Neural progenitor cell (in vitro differentiated cells): ENCODE results near the gene TMEM178B. TPM values are rescaled to one million over a fixed set of nuclear protein-coding genes. Genes with fewer than 3 reads are reported as not detected.
A peak's percentile ranks its signal among the peaks of the same experiment; 100 is the strongest.

Source experiments
- DNase-seq: peaks from one replicate; pipeline ENCODE4 v3.0.0-alpha.2; 2016; ENCODE audit warnings: low spot score
- H2AFZ ChIP-seq: fragments of 200-600 bp; sonication (generic); replicated peaks from 2 replicates; pipeline ENCODE4 v1.6.1; 2016; ENCODE audit warnings: antibody characterized with exemption
- H3F3A ChIP-seq: fragments of 200-600 bp; sonication (generic); 2 replicates; pipeline ENCODE4 v1.6.1; 2016; ENCODE audit warnings: antibody characterized with exemption, low read depth
- H3K27ac ChIP-seq: fragments of 200-600 bp; sonication (generic); 2 replicates; pipeline ENCODE4 v1.5.1; 2016; ENCODE audit warnings: mild to moderate bottlenecking
- H3K27me3 ChIP-seq: fragments of 200-600 bp; sonication (generic); 2 replicates; pipeline ENCODE4 v1.6.1; 2016; ENCODE audit warnings: mild to moderate bottlenecking, moderate library complexity
- H3K36me3 ChIP-seq: fragments of 200-600 bp; sonication (generic); 2 replicates; pipeline ENCODE4 v1.5.1; 2016
- H3K4me1 ChIP-seq: fragments of 200-600 bp; sonication (generic); 2 replicates; pipeline ENCODE4 v1.6.1; 2016; ENCODE audit warnings: mixed run types
- H3K4me2 ChIP-seq: fragments of 200-600 bp; sonication (generic); 2 replicates; pipeline ENCODE4 v1.6.1; 2016
- H3K4me3 ChIP-seq: fragments of 200-600 bp; sonication (generic); 2 replicates; pipeline ENCODE4 v1.5.1; 2016
- H3K79me2 ChIP-seq: fragments of 200-600 bp; sonication (generic); 2 replicates; pipeline ENCODE4 v1.6.1; 2016; ENCODE audit warnings: low read depth
- H3K9ac ChIP-seq: fragments of 200-600 bp; sonication (generic); 2 replicates; pipeline ENCODE4 v1.6.1; 2016
- H3K9me3 ChIP-seq: fragments of 200-600 bp; sonication (generic); 2 replicates; pipeline ENCODE4 v1.5.1; 2016; ENCODE audit warnings: low read depth
- H4K20me1 ChIP-seq: fragments of 200-600 bp; sonication (generic); 2 replicates; pipeline ENCODE4 v1.6.1; 2016; ENCODE audit warnings: low read depth
- H3K27ac Mint-ChIP-seq: 3 replicates; pipeline ENCODE4 v1.8.0; 2021; ENCODE audit warnings: mixed read lengths
- H3K27me3 Mint-ChIP-seq: 2 replicates; pipeline ENCODE4 v1.8.0; 2022; ENCODE audit warnings: low read depth, mild to moderate bottlenecking, inconsistent platforms, moderate library complexity, mixed read lengths; ENCODE audit not compliant: insufficient read depth
- H3K36me3 Mint-ChIP-seq: 3 replicates; pipeline ENCODE4 v1.8.0; 2021; ENCODE audit warnings: mixed read lengths
- H3K4me1 Mint-ChIP-seq: 3 replicates; pipeline ENCODE4 v1.8.0; 2021; ENCODE audit warnings: mixed read lengths
- H3K4me3 Mint-ChIP-seq: 3 replicates; pipeline ENCODE4 v1.8.0; 2021; ENCODE audit warnings: mild to moderate bottlenecking, moderate library complexity, mixed read lengths
- H3K9me3 Mint-ChIP-seq: 3 replicates; pipeline ENCODE4 v1.8.0; 2020; ENCODE audit warnings: mixed read lengths
- EZH2 ChIP-seq: fragments of 200-600 bp; sonication (generic); IDR thresholded peaks from 2 replicates; pipeline ENCODE4 v1.6.1; 2017; ENCODE audit warnings: antibody characterized with exemption, mild to moderate bottlenecking, moderate library complexity
- EZH2phosphoT487 ChIP-seq: fragments of 200-600 bp; sonication (generic); IDR thresholded peaks from 2 replicates; pipeline ENCODE4 v1.6.1; 2017; ENCODE audit warnings: antibody characterized with exemption
- total RNA-seq: library from RNA; depleted of rRNA; stranded (reverse); fragments of >200 nt; gene quantifications from 2 replicates; pipeline ENCODE4 v1.2.3, GENCODE V29; 2015; ENCODE audit warnings: low replicate concordance
- TF ChIP-seq, protein P1 (sequence below): fragments of 200-600 bp; sonication (generic); IDR thresholded peaks from 2 replicates; pipeline ENCODE4 v1.5.1; 2017; ENCODE audit warnings: antibody characterized with exemption, mild to moderate bottlenecking

The TMEM178B gene
- total RNA-seq, 1 donor from 2014 or later = 2.9 TPM

DNA sequence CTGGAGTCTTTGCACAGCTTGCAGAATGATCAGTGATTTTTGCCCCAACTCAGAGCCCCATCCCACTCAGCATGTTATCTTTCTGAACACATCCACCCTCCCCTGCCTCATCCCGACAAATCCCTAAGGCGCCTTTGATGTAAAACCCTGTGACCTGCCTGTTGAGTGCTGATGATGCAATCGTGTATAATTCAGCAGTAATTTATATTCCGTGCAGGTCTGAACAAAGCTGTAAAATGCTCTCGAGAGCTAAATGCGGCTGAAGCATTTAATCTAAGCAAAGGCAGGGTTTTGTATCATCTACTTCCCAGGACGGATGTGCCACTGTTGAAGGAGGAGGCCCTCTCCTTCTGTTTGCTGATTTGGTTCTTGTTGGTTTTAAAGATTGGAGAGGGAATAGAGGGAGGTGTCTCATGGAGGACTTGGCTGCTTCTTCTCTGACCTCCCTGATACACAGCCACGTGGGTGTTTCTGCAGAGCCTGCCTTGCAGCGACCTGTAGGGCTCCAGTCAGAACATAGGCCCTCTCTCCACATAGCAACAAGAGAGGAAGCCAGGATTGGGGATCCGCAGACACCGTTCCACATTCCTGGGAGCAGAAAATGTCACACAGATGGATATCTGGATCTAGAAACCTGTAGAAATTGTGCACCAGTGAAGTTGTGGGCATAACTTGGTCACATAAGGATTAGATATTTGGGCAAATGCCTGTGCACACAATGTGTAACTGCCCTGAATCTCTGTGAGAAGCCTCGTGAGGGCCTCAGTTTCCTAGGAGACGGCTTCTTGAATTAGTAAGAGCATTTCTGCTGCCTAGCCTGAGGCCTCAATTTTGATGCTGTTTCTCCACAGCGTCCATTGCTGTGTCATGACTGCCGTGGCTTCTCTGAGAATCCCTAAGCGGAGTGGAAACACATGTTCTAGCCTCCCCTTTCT is 387.2 kb downstream of the TMEM178B start:
- Histone ChIP-seq H3K4me2 (no peak overlapping the region), H3K27me3 (no peaks in the 10 kb centered on the region), H3K4me3 (no peak overlapping the region), H3K36me3 (no peaks in the 10 kb centered on the region), H3K9me3 (no peaks in the 10 kb centered on the region), H3K9ac (no peak overlapping the region), H3F3A (no peaks in the 10 kb centered on the region), H3K79me2 (no peaks in the 10 kb centered on the region), H3K4me1 (peaks cover 10% of the 10 kb centered on the region), H4K20me1 (no peaks in the 10 kb centered on the region), H2AFZ (peak overlapping the region; percentile 18), H3K27ac (no peak overlapping the region)
- no peaks in the 10 kb centered on the region for H3K9me3 Mint-ChIP-seq
- peak overlapping the region; percentile 98 for H3K27ac Mint-ChIP-seq
- peaks cover 37% of the 10 kb centered on the region for H3K4me1 Mint-ChIP-seq
- TF ChIP-seq EZH2phosphoT487 (no peak), EZH2 (no peak)
- TF ChIP-seq, protein P1, sequence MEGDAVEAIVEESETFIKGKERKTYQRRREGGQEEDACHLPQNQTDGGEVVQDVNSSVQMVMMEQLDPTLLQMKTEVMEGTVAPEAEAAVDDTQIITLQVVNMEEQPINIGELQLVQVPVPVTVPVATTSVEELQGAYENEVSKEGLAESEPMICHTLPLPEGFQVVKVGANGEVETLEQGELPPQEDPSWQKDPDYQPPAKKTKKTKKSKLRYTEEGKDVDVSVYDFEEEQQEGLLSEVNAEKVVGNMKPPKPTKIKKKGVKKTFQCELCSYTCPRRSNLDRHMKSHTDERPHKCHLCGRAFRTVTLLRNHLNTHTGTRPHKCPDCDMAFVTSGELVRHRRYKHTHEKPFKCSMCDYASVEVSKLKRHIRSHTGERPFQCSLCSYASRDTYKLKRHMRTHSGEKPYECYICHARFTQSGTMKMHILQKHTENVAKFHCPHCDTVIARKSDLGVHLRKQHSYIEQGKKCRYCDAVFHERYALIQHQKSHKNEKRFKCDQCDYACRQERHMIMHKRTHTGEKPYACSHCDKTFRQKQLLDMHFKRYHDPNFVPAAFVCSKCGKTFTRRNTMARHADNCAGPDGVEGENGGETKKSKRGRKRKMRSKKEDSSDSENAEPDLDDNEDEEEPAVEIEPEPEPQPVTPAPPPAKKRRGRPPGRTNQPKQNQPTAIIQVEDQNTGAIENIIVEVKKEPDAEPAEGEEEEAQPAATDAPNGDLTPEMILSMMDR = no peak
- no peaks in the 10 kb centered on the region for H3K36me3 Mint-ChIP-seq
- no peak overlapping the region for H3K4me3 Mint-ChIP-seq
- no peaks in the 10 kb centered on the region for H3K27me3 Mint-ChIP-seq
- no peak for DNase-seq

DNA sequence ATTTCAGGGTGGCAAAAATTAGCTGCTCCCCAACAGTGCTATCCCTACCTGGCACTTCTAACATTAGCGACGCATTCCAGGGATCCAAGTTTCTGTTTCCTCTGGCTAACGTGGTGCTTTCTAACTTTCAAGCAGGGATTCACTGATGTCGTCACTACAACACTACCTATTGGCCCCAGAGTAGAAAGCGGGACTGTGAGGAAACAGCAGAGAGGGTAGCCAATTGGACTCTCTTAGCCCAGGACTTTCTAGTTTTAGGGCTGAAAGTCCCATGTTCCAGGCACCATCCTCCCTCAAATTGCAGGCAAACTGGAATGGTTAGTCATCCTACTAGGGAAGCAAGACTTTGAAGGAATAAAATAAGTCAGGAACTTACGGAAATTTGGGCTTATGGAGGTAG is 388.1 kb downstream of the TMEM178B start:
- Histone ChIP-seq H3K36me3 (no peaks in the 10 kb centered on the region), H3K79me2 (no peaks in the 10 kb centered on the region), H4K20me1 (no peaks in the 10 kb centered on the region), H3F3A (no peaks in the 10 kb centered on the region), H3K27ac (no peak overlapping the region), H2AFZ (no peak overlapping the region), H3K4me1 (peaks cover 10% of the 10 kb centered on the region), H3K4me3 (no peak overlapping the region), H3K9ac (no peak overlapping the region), H3K4me2 (no peak overlapping the region), H3K27me3 (no peaks in the 10 kb centered on the region), H3K9me3 (no peaks in the 10 kb centered on the region)
- H3K4me1 Mint-ChIP-seq = peaks cover 37% of the 10 kb centered on the region
- TF ChIP-seq EZH2 = no peak
- TF ChIP-seq EZH2phosphoT487 = no peak
- TF ChIP-seq, protein P1 = no peak
- H3K27ac Mint-ChIP-seq = peak overlapping the region; percentile 72
- H3K36me3 Mint-ChIP-seq = no peaks in the 10 kb centered on the region
- no peak overlapping the region for H3K4me3 Mint-ChIP-seq
- H3K9me3 Mint-ChIP-seq = no peaks in the 10 kb centered on the region
- H3K27me3 Mint-ChIP-seq = no peaks in the 10 kb centered on the region
- no peak for DNase-seq

DNA sequence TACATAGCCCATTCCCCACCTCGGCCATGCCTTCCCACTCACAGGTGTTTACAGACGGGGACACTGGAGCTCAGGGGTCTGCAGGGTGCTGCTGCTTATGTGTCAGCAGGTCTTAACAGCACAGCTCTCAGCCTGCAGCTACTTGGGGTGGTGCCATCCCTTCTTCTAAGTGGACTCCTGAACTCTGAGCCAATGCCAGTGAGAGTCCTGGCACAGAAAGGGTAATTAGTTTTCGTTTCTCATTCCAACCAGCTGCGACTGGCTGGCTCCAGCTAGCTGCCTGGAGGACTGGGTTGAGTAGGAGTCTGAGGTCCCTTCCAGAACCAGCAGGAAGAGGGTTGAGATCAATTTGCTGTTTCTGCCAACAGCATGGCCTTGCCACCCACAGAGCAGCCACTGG is 389.1 kb downstream of the TMEM178B start:
- Histone ChIP-seq H2AFZ (no peak overlapping the region), H3K79me2 (no peaks in the 10 kb centered on the region), H3F3A (no peaks in the 10 kb centered on the region), H3K27ac (no peak overlapping the region), H3K4me1 (peaks cover 10% of the 10 kb centered on the region), H3K4me3 (no peak overlapping the region), H3K9me3 (no peaks in the 10 kb centered on the region), H3K27me3 (no peaks in the 10 kb centered on the region), H3K36me3 (no peaks in the 10 kb centered on the region), H3K9ac (no peak overlapping the region), H3K4me2 (no peak overlapping the region), H4K20me1 (no peaks in the 10 kb centered on the region)
- Mint-ChIP-seq H3K27ac (peak overlapping the region; percentile 72), H3K36me3 (no peaks in the 10 kb centered on the region), H3K9me3 (no peaks in the 10 kb centered on the region), H3K4me3 (no peak overlapping the region), H3K4me1 (peaks cover 37% of the 10 kb centered on the region), H3K27me3 (no peaks in the 10 kb centered on the region)
- DNase-seq = no peak
- TF ChIP-seq EZH2phosphoT487 (no peak), EZH2 (no peak)
- TF ChIP-seq, protein P1 = no peak
